Measurements from ENCODE around the gene PHF13. TPM values are rescaled to one million over a fixed set of nuclear protein-coding genes. Genes with fewer than 3 reads are reported as not detected.
"Not testable (repeated sequence)": the region's sequence is repeated elsewhere in the genome, so short reads cannot be mapped to it uniquely, and the experiment has no call there.

The PHF13 gene
- total RNA-seq, 4 donors from 2014 or later: 6.7 to 12.1 (median 8.7) TPM

DNA sequence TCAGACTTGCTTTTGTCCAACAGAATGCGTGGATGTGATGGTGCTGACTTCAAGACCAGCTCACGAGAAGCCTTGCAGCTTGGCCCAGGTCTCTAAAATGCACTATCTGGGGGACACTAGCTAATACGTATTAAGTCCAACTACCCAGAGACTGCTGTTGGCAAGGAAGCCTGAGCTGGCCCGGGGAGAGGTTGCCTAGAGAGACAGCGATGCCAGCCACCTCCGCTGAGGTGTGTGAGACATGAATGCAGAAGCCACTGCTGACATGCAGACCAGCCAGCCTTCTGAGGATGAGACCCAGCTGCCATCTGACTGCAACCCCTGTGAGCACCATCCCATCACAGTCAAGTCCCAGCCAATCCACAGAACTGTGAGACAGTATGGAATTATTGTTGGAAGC lies 43.6 kb downstream of the PHF13 start:
- intact Hi-C loops (cut with DNase I): no loop called here
- DNase-seq: no peak
- Histone ChIP-seq H3K4me3 (no peak overlapping the region), H3K27ac (no peak overlapping the region), H3K9me3 (no peaks in the 10 kb centered on the region), H3K4me1 (no peaks in the 10 kb centered on the region), H3K36me3 (peaks cover 12 to 53% (median 12%) of the 10 kb centered on the region in 3 donors), H3K27me3 (no peaks in the 10 kb centered on the region)
- 92 to 97% methylated on average over 3 to 6 of the region's 6 CpGs for WGBS, 2 donors
- TF ChIP-seq POLR2A (IDR thresholded peaks at IDR 0.05): no peak
- TF ChIP-seq, protein P1, sequence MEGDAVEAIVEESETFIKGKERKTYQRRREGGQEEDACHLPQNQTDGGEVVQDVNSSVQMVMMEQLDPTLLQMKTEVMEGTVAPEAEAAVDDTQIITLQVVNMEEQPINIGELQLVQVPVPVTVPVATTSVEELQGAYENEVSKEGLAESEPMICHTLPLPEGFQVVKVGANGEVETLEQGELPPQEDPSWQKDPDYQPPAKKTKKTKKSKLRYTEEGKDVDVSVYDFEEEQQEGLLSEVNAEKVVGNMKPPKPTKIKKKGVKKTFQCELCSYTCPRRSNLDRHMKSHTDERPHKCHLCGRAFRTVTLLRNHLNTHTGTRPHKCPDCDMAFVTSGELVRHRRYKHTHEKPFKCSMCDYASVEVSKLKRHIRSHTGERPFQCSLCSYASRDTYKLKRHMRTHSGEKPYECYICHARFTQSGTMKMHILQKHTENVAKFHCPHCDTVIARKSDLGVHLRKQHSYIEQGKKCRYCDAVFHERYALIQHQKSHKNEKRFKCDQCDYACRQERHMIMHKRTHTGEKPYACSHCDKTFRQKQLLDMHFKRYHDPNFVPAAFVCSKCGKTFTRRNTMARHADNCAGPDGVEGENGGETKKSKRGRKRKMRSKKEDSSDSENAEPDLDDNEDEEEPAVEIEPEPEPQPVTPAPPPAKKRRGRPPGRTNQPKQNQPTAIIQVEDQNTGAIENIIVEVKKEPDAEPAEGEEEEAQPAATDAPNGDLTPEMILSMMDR (IDR thresholded peaks at IDR 0.05): no peak

DNA sequence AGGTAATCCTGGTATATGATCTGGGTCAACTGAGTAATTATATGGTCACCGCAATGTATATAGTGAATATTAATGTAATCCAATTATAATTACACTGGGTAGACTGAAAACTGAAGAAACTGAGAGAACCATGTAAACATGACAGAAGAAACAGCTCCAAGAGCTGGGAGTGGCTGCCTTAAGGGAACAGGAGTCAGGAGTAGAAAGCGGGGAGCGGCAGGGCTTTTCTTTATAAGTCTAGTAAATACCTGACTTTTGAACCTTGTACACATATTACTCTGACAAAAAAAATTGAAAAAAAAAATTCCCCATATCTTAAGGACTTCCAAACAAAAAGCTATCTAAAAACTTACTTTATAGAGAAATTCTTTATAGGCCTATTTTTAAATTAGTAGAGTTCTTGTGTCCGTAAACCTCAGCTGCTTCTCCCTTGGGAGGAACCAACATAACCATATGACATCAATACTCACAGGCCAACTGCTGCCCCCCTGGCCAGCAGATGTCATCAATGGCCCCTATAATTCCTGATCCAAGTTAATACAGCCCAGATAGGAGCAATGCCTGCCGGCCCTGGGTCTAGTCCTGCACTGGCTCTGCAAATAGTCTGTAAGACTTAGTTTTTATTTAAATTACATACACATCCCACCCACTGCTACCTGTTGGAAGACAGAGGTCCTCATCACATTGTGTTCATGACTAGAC lies 45.0 kb downstream of the PHF13 start:
- no peak overlapping the region for H3K27ac ChIP-seq
- H3K36me3 ChIP-seq: peaks cover 0 to 52% (median 3%) of the 10 kb centered on the region in 3 donors
- TF ChIP-seq POLR2A (IDR thresholded peaks at IDR 0.05): no peak
- TF ChIP-seq, protein P1 (IDR thresholded peaks at IDR 0.05): no peak
- WGBS, 2 donors: 89 to 95% methylated on average over 5 of the region's 5 CpGs
- intact Hi-C loops (cut with DNase I): no loop called here
- H3K9me3 ChIP-seq: no peaks in the 10 kb centered on the region
- no peaks in the 10 kb centered on the region for H3K27me3 ChIP-seq
- H3K4me1 ChIP-seq: no peaks in the 10 kb centered on the region
- H3K4me3 ChIP-seq: no peak overlapping the region
- no peak for DNase-seq

DNA sequence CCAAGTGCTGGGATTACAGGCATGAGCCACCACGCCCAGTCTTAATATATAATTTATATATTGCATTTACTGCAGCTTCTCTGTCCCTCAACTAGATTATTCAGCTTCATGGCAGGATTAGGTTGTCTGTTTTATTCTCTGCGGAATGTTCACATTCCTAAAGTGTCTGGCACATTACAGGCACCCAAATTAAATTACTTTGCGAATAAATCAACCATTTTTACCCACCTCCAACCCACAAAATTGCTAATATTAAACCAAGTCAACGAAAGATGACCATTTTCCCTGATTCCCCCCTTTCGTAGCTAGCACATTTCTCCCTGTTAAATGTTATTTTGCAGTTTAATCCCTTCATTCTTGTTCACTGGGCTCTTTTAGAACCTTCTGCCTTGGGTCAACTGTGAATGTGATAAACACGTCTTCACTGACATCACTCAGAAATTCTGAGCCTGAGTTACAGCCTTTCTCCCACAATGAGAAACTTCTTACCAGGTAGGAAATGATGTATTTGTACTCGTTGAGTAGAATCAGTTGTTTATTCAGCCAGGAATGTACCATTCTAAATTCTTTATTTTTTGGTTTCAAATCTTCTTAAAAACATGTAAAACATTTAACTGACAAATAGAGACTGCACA lies 47.0 kb downstream of the PHF13 start:
- Histone ChIP-seq H3K9me3 (no peaks in the 10 kb centered on the region), H3K27me3 (no peaks in the 10 kb centered on the region), H3K36me3 (peaks cover 0 to 50% (median 4%) of the 10 kb centered on the region in 3 donors), H3K27ac (no peak overlapping the region), H3K4me1 (no peaks in the 10 kb centered on the region), H3K4me3 (no peak overlapping the region)
- intact Hi-C loops (cut with DNase I): no loop called here
- WGBS, 2 donors: 90 to 92% methylated on average over 7 of the region's 7 CpGs
- no peak for TF ChIP-seq POLR2A (IDR thresholded peaks at IDR 0.05)
- TF ChIP-seq, protein P1 (IDR thresholded peaks at IDR 0.05): no peak
- no peak for DNase-seq

DNA sequence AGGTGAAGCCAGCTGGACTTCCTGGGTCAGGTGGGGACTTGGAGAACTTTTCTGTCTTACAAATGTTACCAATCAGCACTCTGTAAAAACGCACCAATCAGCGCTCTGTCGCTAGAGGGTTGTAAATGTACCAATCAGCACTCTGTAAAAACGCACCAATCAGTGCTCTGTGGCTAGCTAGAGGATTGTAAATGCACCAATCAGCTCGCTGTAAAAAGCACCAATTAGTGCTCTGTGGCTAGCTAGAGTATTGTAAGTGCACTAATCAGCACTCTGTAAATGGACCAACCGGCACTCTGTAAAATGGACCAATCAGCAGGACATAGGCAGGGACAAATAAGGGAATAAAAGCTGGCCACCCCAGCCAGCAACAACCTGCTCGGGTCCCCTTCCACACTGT lies 48.9 kb downstream of the PHF13 start:
- H3K4me1 ChIP-seq; H3K9me3 ChIP-seq; H3K27ac ChIP-seq; intact Hi-C loops (cut with DNase I); H3K27me3 ChIP-seq; H3K4me3 ChIP-seq; DNase-seq: not testable (repeated sequence)
- H3K36me3 ChIP-seq: peaks cover 4 to 59% (median 11%) of the 10 kb centered on the region in 3 donors
- 89 to 98% methylated on average over 4 to 7 of the region's 7 CpGs for WGBS, 2 donors

DNA sequence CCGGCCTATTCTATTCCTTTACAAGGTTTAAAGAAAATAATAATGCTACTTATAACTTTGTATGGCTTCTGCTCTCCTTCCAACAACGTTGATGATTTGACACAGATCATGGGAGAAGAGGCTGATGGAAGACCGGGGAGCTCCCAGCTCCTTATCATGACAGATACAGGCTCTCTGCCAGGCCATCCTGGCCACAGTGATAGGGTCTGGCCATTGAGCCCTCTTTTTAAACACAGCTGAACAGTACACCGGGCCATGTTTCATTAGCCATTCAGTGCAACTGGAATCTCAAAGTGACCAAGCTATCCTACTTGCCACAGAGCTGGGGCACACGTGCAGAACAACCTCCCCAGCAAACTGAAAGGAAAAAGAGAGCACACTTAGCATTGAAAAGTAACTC lies 53.2 kb downstream of the PHF13 start:
- H3K4me3 ChIP-seq: no peak overlapping the region
- H3K27ac ChIP-seq: no peak overlapping the region
- DNase-seq: no peak
- no peaks in the 10 kb centered on the region for H3K27me3 ChIP-seq
- WGBS, 2 donors: 87 to 100% methylated on average over 4 to 5 of the region's 5 CpGs
- intact Hi-C loops (cut with DNase I): no loop called here
- no peak for TF ChIP-seq POLR2A (IDR thresholded peaks at IDR 0.05)
- TF ChIP-seq, protein P1 (IDR thresholded peaks at IDR 0.05): no peak
- peaks cover 4 to 76% (median 11%) of the 10 kb centered on the region in 3 donors for H3K36me3 ChIP-seq
- no peaks in the 10 kb centered on the region for H3K9me3 ChIP-seq
- no peaks in the 10 kb centered on the region for H3K4me1 ChIP-seq
